ENCODE measurements around the gene SLC12A8. TPM values are rescaled to one million over a fixed set of nuclear protein-coding genes. Genes with fewer than 3 reads are reported as not detected.

The SLC12A8 gene
- total and polyA plus RNA-seq, 9 of the 15 experiments (the other 6 are each of a cell fraction or from before 2014, with no cell fraction given) = 0.04 to 0.33 (median 0.09) TPM; not detected in 4

GRCh38 chr3:125192190-125193035, 20.1 kb downstream of the SLC12A8 start:
- ChIA-PET POLR2A (no interaction called here), CTCF (ENCODE audit: low intra/inter-chr PET ratio) (no interaction called here)
- H3K27ac ChIP-seq (ENCODE audit: extremely low read depth, low read depth, low read length) = no peak overlapping the region
- H3K27me3 ChIP-seq (ENCODE audit: control insufficient read depth in 2 of 2, insufficient read depth in 2 of 2, low read length in 2 of 2) = peaks cover 5 to 45% of the 10 kb centered on the region in 2 experiments; a peak in 4 of 5 replicates
- H4K20me1 ChIP-seq (replicated peaks; ENCODE audit: control insufficient read depth, insufficient read depth, low read length) = no peaks in the 10 kb centered on the region
- intact Hi-C loops (cut with micrococcal nuclease) = no loop called here
- DNase-seq (ENCODE audit: extremely low read depth in 1 of 4, low spot score in 3 of 4) (peak in 2 of 4 experiments; percentile 8 to 27), FAIRE-seq (no peak), ATAC-seq (peak; percentile 83)
- in situ Hi-C loops (cut with MboI) = no loop called here
- 6% methylated on average over 10 of the region's 12 CpGs for WGBS (ENCODE audit: insufficient coverage, low coverage, missing lambda C conversion rate)
- no peaks in the 10 kb centered on the region for H3K79me2 ChIP-seq (ENCODE audit: control insufficient read depth, insufficient read depth, low read length)
- TF ChIP-seq CTCF (IDR thresholded peaks at IDR 0.05 in 2 of 3, conservative IDR thresholded peaks at IDR 0.05 in 1 of 3; ENCODE audit: insufficient read depth in 2 of 3, low read depth in 1 of 3, low read length in 3 of 3) (peak; percentile 31 to 38 (median 34); a peak in 2 of 6 replicates), GTF2A2 (tag; IDR thresholded peaks at IDR 0.05) (no peak), RAD21 (CRISPR knock-in tag; conservative IDR thresholded peaks at IDR 0.05 in 1 of 2, IDR thresholded peaks at IDR 0.05 in 1 of 2) (0 out of 4 replicates have a peak, but pooled peaks of 1 of the 2 experiments have one; percentile 13)
- H3K4me1 ChIP-seq (replicated peaks in 1 of 2; ENCODE audit: control insufficient read depth in 2 of 2, insufficient read depth in 2 of 2, low read length in 2 of 2) = no peaks in the 10 kb centered on the region; a peak in 2 of 5 replicates
- no peaks in the 10 kb centered on the region for H3K9me3 ChIP-seq (replicated peaks; ENCODE audit: control insufficient read depth, insufficient read depth, low read depth, low read length)
- H3K4me2 ChIP-seq (ENCODE audit: insufficient read depth, low read length) = no peak overlapping the region
- no peak overlapping the region for H3K4me3 ChIP-seq
- BruUV-seq (replicated peaks) = no TSS peak
- no peak overlapping the region for H2AFZ ChIP-seq (ENCODE audit: low read depth, low read length)
- H3K36me3 ChIP-seq (ENCODE audit: control insufficient read depth, insufficient read depth, low read length) = no peaks in the 10 kb centered on the region
- H3K9me1 ChIP-seq (ENCODE audit: control insufficient read depth, insufficient read depth, low read length) = no peaks in the 10 kb centered on the region
- no peak overlapping the region for H3K9ac ChIP-seq (ENCODE audit: insufficient read depth in 1 of 2, low read depth in 2 of 2, low read length in 2 of 2)
